Bronchial epithelial cell (primary cell): ENCODE measurements around the gene CCDC142. TPM values are rescaled to one million over a fixed set of nuclear protein-coding genes. Genes with fewer than 3 reads are reported as not detected.

Experiments used
- DNase-seq: peaks from one replicate; pipeline ENCODE4 v3.0.0-alpha.2; 2010; ENCODE audit warnings: low read depth
- FAIRE-seq: peaks from 2 replicates; lab custom pipeline; 2011; peaks lifted over from hg19 to GRCh38; lab: Jason Lieb, UNC
- H3K27me3 ChIP-seq: 2 replicates; pipeline ENCODE4 v1.5.1; 2011; ENCODE audit warnings: low read length; ENCODE audit not compliant: control insufficient read depth, insufficient read depth
- H3K36me3 ChIP-seq: 2 replicates; pipeline ENCODE4 v1.5.1; 2011; ENCODE audit warnings: low read length; ENCODE audit not compliant: control insufficient read depth, insufficient read depth
- H3K4me3 ChIP-seq: 2 replicates; pipeline ENCODE4 v1.5.1; 2011; ENCODE audit warnings: mild to moderate bottlenecking, low read depth, low read length, control low read depth
- CTCF ChIP-seq: IDR thresholded peaks from 2 replicates; pipeline ENCODE4 v1.5.1; 2011; ENCODE audit warnings: mild to moderate bottlenecking, moderate library complexity, low read length, control low read depth, inconsistent platforms; ENCODE audit not compliant: insufficient read depth, severe bottlenecking
- total RNA-seq: library from RNA; depleted of rRNA; stranded (reverse); fragments of >200 nt; gene quantifications from 2 replicates; pipeline ENCODE4 v1.2.1, GENCODE V29; 2014

CCDC142 gene
- total RNA-seq, 1 donor from 2014 or later: 12.1 TPM

GRCh38 chr2:74515271-74515980 is 32.6 kb upstream of the CCDC142 start:
- Histone ChIP-seq H3K4me3 (no peak overlapping the region), H3K27me3 (peaks cover 44% of the 10 kb centered on the region), H3K36me3 (no peaks in the 10 kb centered on the region)
- FAIRE-seq (no peak), DNase-seq (no peak)
- TF ChIP-seq CTCF: no peak

- peaks cover 44% of the 10 kb centered on the region for H3K27me3 ChIP-seq
- no peak for FAIRE-seq
- no peak for TF ChIP-seq CTCF
- no peaks in the 10 kb centered on the region for H3K36me3 ChIP-seq
- DNase-seq: no peak
- no peak within 1 kb of the TSS for H3K4me3 ChIP-seq
Measured at GRCh38 chr2:74514368-74515270, 31.8 kb upstream of the CCDC142 start, which contains the start of gene TLX2. TLX2 (plus strand) TSS chr2:74514450; CDS start chr2:74514807, 357 bp downstream.

GRCh38 chr2:74513605-74514367 is 31.0 kb upstream of the CCDC142 start:
- no peak for TF ChIP-seq CTCF
- Histone ChIP-seq H3K27me3 (peaks cover 44% of the 10 kb centered on the region), H3K4me3 (no peak overlapping the region), H3K36me3 (no peaks in the 10 kb centered on the region)
- FAIRE-seq (no peak), DNase-seq (no peak)

GRCh38 chr2:74512744-74513604 is 30.2 kb upstream of the CCDC142 start:
- H3K27me3 ChIP-seq: peaks cover 44% of the 10 kb centered on the region
- TF ChIP-seq CTCF: no peak
- DNase-seq (no peak), FAIRE-seq (no peak)
- H3K36me3 ChIP-seq: no peaks in the 10 kb centered on the region
- no peak overlapping the region for H3K4me3 ChIP-seq
